H9 (cell line): ENCODE results near the gene OR2T1. TPM values are rescaled to one million over a fixed set of nuclear protein-coding genes. Genes with fewer than 3 reads are reported as not detected.
"Not testable (repeated sequence)": the region's sequence is repeated elsewhere in the genome, so short reads cannot be mapped to it uniquely, and the experiment has no call there.

ENCODE experiments used
- DNase-seq: peaks from one replicate; pipeline ENCODE4 v3.0.0-alpha.2; 2017
- H2AFZ ChIP-seq: one replicate; pipeline ENCODE4 v1.6.1; 2013; ENCODE audit warnings: mild to moderate bottlenecking, low read length, control low read depth, moderate library complexity
- H2AK5ac ChIP-seq: 2 replicates; pipeline ENCODE4 v1.6.1; 2013; ENCODE audit warnings: low read length, control low read depth, mixed read lengths; ENCODE audit not compliant: insufficient read length
- H2BK120ac ChIP-seq: one replicate; pipeline ENCODE4 v1.6.1; 2013; ENCODE audit warnings: low read depth, mild to moderate bottlenecking, low read length, control low read depth, inconsistent platforms; ENCODE audit not compliant: poor library complexity, severe bottlenecking
- H2BK12ac ChIP-seq: 2 replicates; pipeline ENCODE4 v1.6.1; 2013; ENCODE audit warnings: low read length, control low read depth, mixed read lengths, low read depth; ENCODE audit not compliant: insufficient read length
- H2BK15ac ChIP-seq: 2 replicates; pipeline ENCODE4 v1.6.1; 2013; ENCODE audit warnings: low read depth, low read length, control low read depth
- H2BK20ac ChIP-seq: one replicate; pipeline ENCODE4 v1.6.1; 2013; ENCODE audit warnings: low read depth, mild to moderate bottlenecking, low read length, control low read depth, inconsistent platforms; ENCODE audit not compliant: poor library complexity, severe bottlenecking
- H2BK5ac ChIP-seq: 2 replicates; pipeline ENCODE4 v1.6.1; 2013; ENCODE audit warnings: low read length, control low read depth, mixed read lengths; ENCODE audit not compliant: insufficient read length
- H3K14ac ChIP-seq: 2 replicates; pipeline ENCODE4 v1.6.1; 2013; ENCODE audit warnings: low read length, control low read depth; ENCODE audit not compliant: insufficient read depth
- H3K18ac ChIP-seq: 2 replicates; pipeline ENCODE4 v1.6.1; 2013; ENCODE audit warnings: low read depth, mild to moderate bottlenecking, mixed read lengths, low read length, control low read depth; ENCODE audit not compliant: insufficient read length
- H3K23ac ChIP-seq: 2 replicates; pipeline ENCODE4 v1.6.1; 2013; ENCODE audit warnings: low read length, control low read depth, mixed read lengths, low read depth; ENCODE audit not compliant: insufficient read length
- H3K23me2 ChIP-seq: 2 replicates; pipeline ENCODE4 v1.6.1; 2013; ENCODE audit warnings: low read depth, mild to moderate bottlenecking, mixed read lengths, low read length, control low read depth; ENCODE audit not compliant: insufficient read length, poor library complexity, severe bottlenecking
- H3K27ac ChIP-seq: 2 replicates; pipeline ENCODE4 v1.5.1; 2013; ENCODE audit warnings: low read length, control low read depth, mixed read lengths, low read depth; ENCODE audit not compliant: insufficient read length
- H3K27me3 ChIP-seq: 2 replicates; pipeline ENCODE4 v1.6.1; 2013; ENCODE audit warnings: low read length, control low read depth, inconsistent platforms; ENCODE audit not compliant: insufficient read depth
- H3K4ac ChIP-seq: 2 replicates; pipeline ENCODE4 v1.6.1; 2013; ENCODE audit warnings: low read depth, mild to moderate bottlenecking, control low read depth, inconsistent platforms, low read length, moderate library complexity
- H3K4me1 ChIP-seq: 2 replicates; pipeline ENCODE4 v1.6.1; 2013; ENCODE audit warnings: low read length, control low read depth, inconsistent platforms; ENCODE audit not compliant: insufficient read depth
- H3K4me2 ChIP-seq: 2 replicates; pipeline ENCODE4 v1.6.1; 2013; ENCODE audit warnings: low read length, control low read depth, mixed read lengths; ENCODE audit not compliant: insufficient read length, insufficient read depth
- H3K56ac ChIP-seq: 2 replicates; pipeline ENCODE4 v1.6.1; 2013; ENCODE audit warnings: low read depth, mild to moderate bottlenecking, mixed read lengths, low read length, control low read depth; ENCODE audit not compliant: insufficient read length
- H3K79me1 ChIP-seq: 2 replicates; pipeline ENCODE4 v1.6.1; 2013; ENCODE audit warnings: low read depth, mild to moderate bottlenecking, moderate library complexity, low read length, control low read depth, inconsistent platforms; ENCODE audit not compliant: insufficient read depth, poor library complexity, severe bottlenecking
- H3K79me2 ChIP-seq: 2 replicates; pipeline ENCODE4 v1.6.1; 2013; ENCODE audit warnings: low read length, control low read depth, inconsistent platforms; ENCODE audit not compliant: insufficient read depth
- H3K9ac ChIP-seq: 2 replicates; pipeline ENCODE4 v1.6.1; 2013; ENCODE audit warnings: low read length, control low read depth, mixed read lengths; ENCODE audit not compliant: insufficient read length; ENCODE audit errors: extremely low read depth
- H3K9me3 ChIP-seq: one replicate; pipeline ENCODE4 v1.6.1; 2013; ENCODE audit warnings: low read depth, low read length, inconsistent platforms; ENCODE audit not compliant: control insufficient read depth
- H3T11ph ChIP-seq: one replicate; pipeline ENCODE4 v1.6.1; 2013; ENCODE audit warnings: mild to moderate bottlenecking, low read length, control low read depth, inconsistent platforms
- H4K20me1 ChIP-seq: one replicate; pipeline ENCODE4 v1.6.1; 2013; ENCODE audit not compliant: control insufficient read depth, insufficient read length, insufficient read depth
- H4K5ac ChIP-seq: 2 replicates; pipeline ENCODE4 v1.6.1; 2013; ENCODE audit warnings: low read depth, mild to moderate bottlenecking, mixed read lengths, low read length, control low read depth; ENCODE audit not compliant: insufficient read length
- H4K8ac ChIP-seq: replicated peaks from 2 replicates; pipeline ENCODE4 v1.6.1; 2013; ENCODE audit warnings: low read length, control low read depth, mixed read lengths, low read depth; ENCODE audit not compliant: insufficient read length
- H4K91ac ChIP-seq: 2 replicates; pipeline ENCODE4 v1.6.1; 2013; ENCODE audit warnings: low read depth, mild to moderate bottlenecking, moderate library complexity, mixed read lengths, low read length, control low read depth; ENCODE audit not compliant: insufficient read length
- H3K27ac Mint-ChIP-seq, 3 experiments: 2 replicates in 2 of 3; 3 replicates in 1 of 3; pipeline ENCODE4 v1.8.0; 2020 to 2021; ENCODE audit warnings: mixed read lengths in 3 of 3, mild to moderate bottlenecking in 1 of 3, moderate library complexity in 1 of 3
- H3K27me3 Mint-ChIP-seq: 2 replicates; pipeline ENCODE4 v1.8.0; 2021; ENCODE audit warnings: low read depth, mild to moderate bottlenecking, moderate library complexity, mixed read lengths
- H3K36me3 Mint-ChIP-seq, 3 experiments: 2 replicates in 2 of 3; 3 replicates in 1 of 3; pipeline ENCODE4 v1.8.0; 2020 to 2021; ENCODE audit warnings: low read depth in 3 of 3, mixed read lengths in 3 of 3; ENCODE audit not compliant: insufficient read depth in 1 of 3
- H3K4me1 Mint-ChIP-seq, 2 experiments: 2 replicates each; pipeline ENCODE4 v1.8.0; 2020; ENCODE audit warnings: mixed read lengths in 2 of 2
- H3K4me3 Mint-ChIP-seq, 2 experiments: 2 replicates in 1 of 2; 3 replicates in 1 of 2; pipeline ENCODE4 v1.8.0; 2020 to 2021; ENCODE audit warnings: mild to moderate bottlenecking in 2 of 2, mixed read lengths in 2 of 2, moderate library complexity in 1 of 2
- H3K9me3 Mint-ChIP-seq, 2 experiments: 2 replicates in 1 of 2; 3 replicates in 1 of 2; pipeline ENCODE4 v1.8.0; 2020; ENCODE audit warnings: mild to moderate bottlenecking in 2 of 2, mixed read lengths in 2 of 2, moderate library complexity in 1 of 2
- WGBS: extraction: QIAGEN DNeasy Blood & Tissue Kit; methylation state at CpG from one replicate; pipeline ENCODE4 v1.1.7; 2013; ENCODE audit warnings: missing lambda C conversion rate, low lambda C conversion rate, mixed read lengths; ENCODE audit not compliant: insufficient read length; ENCODE audit errors: extremely low coverage; 5-methylcytosine and 5-hydroxymethylcytosine counted together
- total RNA-seq: library from RNA; stranded (reverse); gene quantifications from 2 replicates; pipeline ENCODE4 v1.2.1, GENCODE V29; 2021

The OR2T1 gene
- total RNA-seq, 1 experiment from 2014 or later = not detected

- WGBS = no CpG with 5 or more reads among the region's 1 CpG
- not testable (repeated sequence) for H3K4me2 ChIP-seq, H4K91ac ChIP-seq, H2BK12ac ChIP-seq, H4K20me1 ChIP-seq, H3K4me1 ChIP-seq, H3K4me3 Mint-ChIP-seq, H3K18ac ChIP-seq, H3K27me3 Mint-ChIP-seq, H2BK20ac ChIP-seq, H2BK15ac ChIP-seq, H2AK5ac ChIP-seq, H3K27ac ChIP-seq, H3K23me2 ChIP-seq, H3K27ac Mint-ChIP-seq, DNase-seq, H3K36me3 Mint-ChIP-seq, H3K79me2 ChIP-seq, H2AFZ ChIP-seq, H3K27me3 ChIP-seq, H3T11ph ChIP-seq, H4K5ac ChIP-seq, H3K14ac ChIP-seq, H3K79me1 ChIP-seq, H3K4ac ChIP-seq, H3K4me1 Mint-ChIP-seq, H3K56ac ChIP-seq, H2BK5ac ChIP-seq, H2BK120ac ChIP-seq, H3K9ac ChIP-seq, H4K8ac ChIP-seq, H3K23ac ChIP-seq
- H3K9me3 ChIP-seq = peaks cover 26% of the 10 kb centered on the region
- H3K9me3 Mint-ChIP-seq = peaks cover 55 to 59% of the 10 kb centered on the region in 2 experiments
These were observed 35.8 kb downstream of the OR2T1 start for GRCh38 chr1:248438668-248439067.

DNA sequence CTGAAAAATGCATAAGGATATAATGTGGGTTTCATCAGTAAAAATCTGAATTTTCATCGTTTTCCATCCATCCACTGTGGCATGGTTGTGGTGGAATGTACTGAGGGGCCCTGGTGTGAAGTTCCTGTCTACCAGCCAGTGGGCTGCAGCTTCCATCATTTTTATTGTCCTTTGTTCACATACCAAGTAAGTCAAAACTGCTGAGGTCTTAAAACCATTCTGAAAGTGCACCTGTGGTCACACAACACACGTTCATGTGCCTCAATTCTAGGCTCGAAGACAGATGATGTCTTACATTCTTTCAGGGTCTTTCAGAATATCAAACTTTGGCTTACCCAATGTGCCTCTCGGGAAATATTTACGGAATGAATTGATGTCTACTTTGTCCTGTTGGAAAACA is 36.4 kb downstream of the OR2T1 start:
- not testable (repeated sequence) for H4K5ac ChIP-seq, H3K56ac ChIP-seq, H3K79me2 ChIP-seq, H3K18ac ChIP-seq, H3K36me3 Mint-ChIP-seq, H3K27me3 ChIP-seq, H4K91ac ChIP-seq, H2AFZ ChIP-seq, H2BK15ac ChIP-seq, H3K4me1 ChIP-seq, H3K9ac ChIP-seq, H2BK20ac ChIP-seq, H4K8ac ChIP-seq, H3K27ac Mint-ChIP-seq, H3K4ac ChIP-seq, H2BK120ac ChIP-seq, H3K27me3 Mint-ChIP-seq, H4K20me1 ChIP-seq, H3K23me2 ChIP-seq, H3K4me2 ChIP-seq, H3K14ac ChIP-seq, H2BK12ac ChIP-seq, H3K27ac ChIP-seq, H3T11ph ChIP-seq, H2BK5ac ChIP-seq, H3K4me1 Mint-ChIP-seq, H3K23ac ChIP-seq, H3K79me1 ChIP-seq, DNase-seq, H3K4me3 Mint-ChIP-seq, H2AK5ac ChIP-seq
- no CpG with 5 or more reads among the region's 5 CpGs for WGBS
- H3K9me3 ChIP-seq = peaks cover 22% of the 10 kb centered on the region
- peaks cover 60 to 63% of the 10 kb centered on the region in 2 experiments for H3K9me3 Mint-ChIP-seq
